Body of pancreas (tissue), 4 donors: ENCODE data around the gene SMAD5. TPM values are rescaled to one million over a fixed set of nuclear protein-coding genes. Genes with fewer than 3 reads are reported as not detected.

ENCODE experiments used
- ATAC-seq: fragments of 150-250 bp; one replicate; pipeline ENCODE4 v1.9.1; 2016
- DNase-seq, 4 donors: peaks; one replicate each; pipeline ENCODE4 v3.0.0-alpha.2; 2019
- H3K27ac ChIP-seq, 4 donors: fragments of 200-600 bp; sonication (generic); 1 replicate in 3 of 4; 2 replicates in 1 of 4; pipeline versions ENCODE4 v1.5.1 to v1.6.1; 2016 to 2019; ENCODE audit warnings: mild to moderate bottlenecking in 1 of 4, mixed read lengths in 1 of 4, moderate library complexity in 1 of 4
- H3K27me3 ChIP-seq, 2 donors: fragments of 200-600 bp; sonication (generic); one replicate each; pipeline ENCODE4 v1.6.0; 2016; ENCODE audit warnings: mild to moderate bottlenecking in 1 of 2
- H3K36me3 ChIP-seq, 2 donors: fragments of 200-600 bp; sonication (generic); replicated peaks in 1 of 2; 2 replicates each; pipeline ENCODE4 v1.5.1; 2016; ENCODE audit warnings: low read depth in 2 of 2; ENCODE audit not compliant: insufficient read depth in 1 of 2
- H3K4me1 ChIP-seq: fragments of 200-600 bp; sonication (generic); one replicate; pipeline ENCODE4 v1.6.0; 2016
- H3K4me3 ChIP-seq, 2 donors: fragments of 200-600 bp; sonication (generic); 1 replicate in 1 of 2; 2 replicates in 1 of 2; pipeline ENCODE4 v1.5.1; 2016 to 2019
- H3K9me3 ChIP-seq, 3 donors: fragments of 200-600 bp; sonication (generic); 1 replicate in 2 of 3; 2 replicates in 1 of 3; pipeline ENCODE4 v1.5.1; 2016
- POLR2A ChIP-seq, 3 donors: fragments of 450-650 bp; IDR thresholded peaks; one replicate each; pipeline ENCODE4 v1.6.1; 2016; ENCODE audit warnings: antibody characterized with exemption in 3 of 3, mild to moderate bottlenecking in 2 of 3
- WGBS, 2 donors: methylation state at CpG; one replicate each; pipeline ENCODE4 v1.1.5; 2017; 5-methylcytosine and 5-hydroxymethylcytosine counted together
- intact Hi-C: fragments of 100-400 bp; cut with DNase I; formaldehyde crosslinking; loops from one replicate; pipeline ENCODE4 v1.15.1; 2023
- total RNA-seq, 2 donors: library from RNA; depleted of rRNA; stranded (reverse); fragments of >200 nt; gene quantifications; one replicate each; pipeline ENCODE4 v1.1.0, GENCODE V29; 2016
- TF ChIP-seq, protein P1 (sequence below), 7 experiments: fragments of 450-650 bp in 4 of 7; fragments of 200-600 bp in 3 of 7; sonication (generic) in 3 of 7; IDR thresholded peaks; one replicate each; pipeline ENCODE4 v1.5.1; 2016 to 2019; ENCODE audit warnings: antibody characterized with exemption in 7 of 7

The SMAD5 gene
- total RNA-seq, 2 donors from 2014 or later = 24.1 to 35.0 TPM

DNA sequence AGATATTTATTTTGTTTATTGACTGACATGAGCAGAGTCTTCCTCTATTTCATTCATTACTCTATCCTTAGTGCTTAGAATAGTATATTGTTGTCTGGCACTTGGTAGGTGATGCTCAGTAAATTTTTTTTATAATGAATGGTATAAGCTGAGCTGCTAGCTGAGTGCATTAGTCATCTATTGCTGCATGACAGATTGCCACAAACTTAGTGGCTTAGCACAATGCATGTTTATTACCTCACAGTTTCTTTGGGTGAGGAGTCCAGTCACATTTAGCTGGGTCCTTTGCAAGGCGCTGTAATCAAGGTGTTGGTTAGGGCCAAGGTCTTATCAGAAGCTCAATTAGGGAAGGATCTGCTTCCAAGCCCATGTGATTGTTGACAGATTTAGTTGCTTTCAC, 23.1 kb downstream of the SMAD5 start:
- intact Hi-C loops = no loop called here
- no peak overlapping the region for H3K4me3 ChIP-seq
- H3K27me3 ChIP-seq = no peaks in the 10 kb centered on the region
- ATAC-seq (no peak), DNase-seq (no peak)
- no peaks in the 10 kb centered on the region for H3K9me3 ChIP-seq
- no peak for TF ChIP-seq POLR2A (IDR thresholded peaks at IDR 0.05)
- TF ChIP-seq, protein P1, sequence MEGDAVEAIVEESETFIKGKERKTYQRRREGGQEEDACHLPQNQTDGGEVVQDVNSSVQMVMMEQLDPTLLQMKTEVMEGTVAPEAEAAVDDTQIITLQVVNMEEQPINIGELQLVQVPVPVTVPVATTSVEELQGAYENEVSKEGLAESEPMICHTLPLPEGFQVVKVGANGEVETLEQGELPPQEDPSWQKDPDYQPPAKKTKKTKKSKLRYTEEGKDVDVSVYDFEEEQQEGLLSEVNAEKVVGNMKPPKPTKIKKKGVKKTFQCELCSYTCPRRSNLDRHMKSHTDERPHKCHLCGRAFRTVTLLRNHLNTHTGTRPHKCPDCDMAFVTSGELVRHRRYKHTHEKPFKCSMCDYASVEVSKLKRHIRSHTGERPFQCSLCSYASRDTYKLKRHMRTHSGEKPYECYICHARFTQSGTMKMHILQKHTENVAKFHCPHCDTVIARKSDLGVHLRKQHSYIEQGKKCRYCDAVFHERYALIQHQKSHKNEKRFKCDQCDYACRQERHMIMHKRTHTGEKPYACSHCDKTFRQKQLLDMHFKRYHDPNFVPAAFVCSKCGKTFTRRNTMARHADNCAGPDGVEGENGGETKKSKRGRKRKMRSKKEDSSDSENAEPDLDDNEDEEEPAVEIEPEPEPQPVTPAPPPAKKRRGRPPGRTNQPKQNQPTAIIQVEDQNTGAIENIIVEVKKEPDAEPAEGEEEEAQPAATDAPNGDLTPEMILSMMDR (IDR thresholded peaks at IDR 0.05) = no peak
- WGBS, 2 donors = 93 to 100% methylated on average over 1 of the region's 1 CpG
- H3K4me1 ChIP-seq = peaks cover 12% of the 10 kb centered on the region
- no peak overlapping the region for H3K27ac ChIP-seq
- peaks cover 0 to 4% of the 10 kb centered on the region in 2 donors for H3K36me3 ChIP-seq

DNA sequence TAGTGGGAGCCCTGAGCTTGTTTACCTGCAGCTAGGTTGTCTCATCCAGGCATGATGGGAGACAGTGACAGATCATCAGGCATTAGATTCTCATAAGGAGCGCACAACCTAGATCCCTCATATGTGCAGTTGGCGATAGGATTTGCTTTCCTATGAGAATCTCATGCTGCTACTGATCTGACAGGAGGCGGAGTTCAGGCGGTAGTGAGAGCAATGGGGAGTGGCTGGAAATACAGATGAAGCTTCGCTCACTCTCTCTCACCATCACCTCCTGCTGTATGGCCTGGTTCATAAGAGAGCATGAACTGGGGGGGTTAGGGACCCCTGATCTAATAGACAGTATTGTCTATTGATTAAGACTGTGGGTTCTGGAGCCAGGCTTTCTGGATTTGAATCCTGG, 24.9 kb downstream of the SMAD5 start:
- H3K27ac ChIP-seq = no peak overlapping the region
- H3K9me3 ChIP-seq = no peaks in the 10 kb centered on the region
- 96 to 98% methylated on average over 5 of the region's 5 CpGs for WGBS, 2 donors
- H3K36me3 ChIP-seq = peaks cover 0 to 4% of the 10 kb centered on the region in 2 donors
- intact Hi-C loops = no loop called here
- ATAC-seq (no peak), DNase-seq (no peak)
- H3K27me3 ChIP-seq = no peaks in the 10 kb centered on the region
- peaks cover 4% of the 10 kb centered on the region for H3K4me1 ChIP-seq
- H3K4me3 ChIP-seq = no peak overlapping the region
- TF ChIP-seq, protein P1 (IDR thresholded peaks at IDR 0.05) = no peak
- TF ChIP-seq POLR2A (IDR thresholded peaks at IDR 0.05) = no peak

DNA sequence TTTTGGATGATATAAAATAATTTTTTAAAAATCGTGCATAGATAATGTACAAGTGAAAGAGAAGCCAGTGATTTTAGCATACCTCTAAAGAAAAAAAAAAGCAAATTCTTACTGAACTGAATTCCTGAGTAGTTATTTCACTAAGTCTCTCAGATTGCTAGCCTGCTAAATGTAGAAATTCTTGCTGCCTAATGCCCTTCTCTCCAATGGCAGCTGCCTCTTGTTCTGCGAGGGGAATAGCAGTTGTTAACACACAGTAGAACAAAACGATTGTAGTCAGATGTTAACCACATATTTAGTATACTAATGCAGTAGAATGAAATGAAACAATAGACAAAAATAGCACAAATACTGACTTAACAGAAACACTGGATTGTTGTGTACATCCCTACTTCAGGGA, 26.8 kb downstream of the SMAD5 start:
- TF ChIP-seq, protein P1 (IDR thresholded peaks at IDR 0.05) = no peak
- TF ChIP-seq POLR2A (IDR thresholded peaks at IDR 0.05) = no peak
- DNase-seq (no peak), ATAC-seq (no peak)
- H3K36me3 ChIP-seq = peaks cover 0 to 7% of the 10 kb centered on the region in 2 donors
- no peak overlapping the region for H3K27ac ChIP-seq
- H3K4me1 ChIP-seq = peaks cover 4% of the 10 kb centered on the region
- 62 to 66% methylated on average over 3 of the region's 3 CpGs for WGBS, 2 donors
- intact Hi-C loops = no loop called here
- no peak overlapping the region for H3K4me3 ChIP-seq
- no peaks in the 10 kb centered on the region for H3K9me3 ChIP-seq
- no peaks in the 10 kb centered on the region for H3K27me3 ChIP-seq

DNA sequence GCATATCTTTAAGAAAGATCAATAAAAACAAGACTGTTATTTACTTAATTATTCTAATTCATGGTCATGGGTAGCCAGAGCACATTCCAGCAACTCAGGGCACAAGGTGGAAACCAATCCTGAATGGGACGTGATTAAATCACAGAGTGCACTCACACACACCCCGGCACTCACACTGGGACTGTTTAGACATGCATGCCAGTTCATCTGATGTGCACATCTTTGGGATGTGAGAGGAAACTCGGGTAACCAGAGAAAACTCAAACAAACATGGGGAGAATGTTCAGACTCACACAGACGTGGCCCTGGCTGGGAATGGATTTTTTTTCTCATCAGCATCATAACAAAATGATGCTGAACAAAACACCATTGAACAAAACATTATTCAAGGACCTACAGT, 29.4 kb downstream of the SMAD5 start:
- H3K9me3 ChIP-seq = no peaks in the 10 kb centered on the region
- no peaks in the 10 kb centered on the region for H3K27me3 ChIP-seq
- peaks cover 4% of the 10 kb centered on the region for H3K4me1 ChIP-seq
- no peak for TF ChIP-seq POLR2A (IDR thresholded peaks at IDR 0.05)
- TF ChIP-seq, protein P1 (IDR thresholded peaks at IDR 0.05) = no peak
- H3K36me3 ChIP-seq = peaks cover 0 to 7% of the 10 kb centered on the region in 2 donors
- no peak overlapping the region for H3K27ac ChIP-seq
- intact Hi-C loops = no loop called here
- ATAC-seq (no peak), DNase-seq (no peak)
- WGBS, 2 donors = 48 to 57% methylated on average over 4 of the region's 4 CpGs
- H3K4me3 ChIP-seq = no peak overlapping the region

DNA sequence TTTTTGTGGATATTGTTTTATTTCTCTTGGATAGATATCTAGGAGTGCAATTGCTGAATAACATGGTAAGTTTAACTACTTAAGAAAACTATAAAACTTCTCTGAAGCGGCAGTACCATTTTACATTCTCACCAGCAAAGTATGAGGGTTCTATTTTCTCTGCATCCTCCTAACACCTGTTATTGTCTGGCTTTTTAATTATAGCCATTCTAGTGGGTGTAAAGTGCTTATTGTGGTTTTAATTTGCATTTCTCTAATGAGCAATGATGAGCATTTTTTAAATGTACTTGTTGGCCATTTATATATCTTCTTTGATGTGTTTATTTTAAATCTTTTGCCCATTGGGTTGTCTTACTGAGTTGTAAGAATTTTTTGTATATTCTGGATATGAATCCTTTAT, 31.6 kb downstream of the SMAD5 start:
- no peak overlapping the region for H3K27ac ChIP-seq
- TF ChIP-seq, protein P1 (IDR thresholded peaks at IDR 0.05) = no peak
- TF ChIP-seq POLR2A (IDR thresholded peaks at IDR 0.05) = no peak
- H3K36me3 ChIP-seq = peaks cover 0 to 10% of the 10 kb centered on the region in 2 donors
- ATAC-seq = no peak
- intact Hi-C loops = no loop called here
- 90 to 100% methylated on average over 1 of the region's 1 CpG for WGBS, 2 donors
- no peak for DNase-seq
- no peaks in the 10 kb centered on the region for H3K27me3 ChIP-seq
- peaks cover 4% of the 10 kb centered on the region for H3K4me1 ChIP-seq
- no peaks in the 10 kb centered on the region for H3K9me3 ChIP-seq
- H3K4me3 ChIP-seq = no peak overlapping the region
